Activated CD4-positive, alpha-beta T cell treated with anti-CD3 and anti-CD28 coated beads for 36 hours (primary cell): ENCODE measurements around the gene LENG1. TPM values are rescaled to one million over a fixed set of nuclear protein-coding genes. Genes with fewer than 3 reads are reported as not detected.

ENCODE experiments used
- ATAC-seq: fragments of 200-7000 bp; cut with Tn5 transposase; one replicate; pipeline ENCODE4 v1.10.0; 2021; ENCODE audit warnings: mild to moderate bottlenecking, moderate library complexity
- CTCF ChIA-PET: fragments of 350-600 bp; sonication (Branson Sonifier 250); formaldehyde crosslinking; loops from one replicate; lab custom pipeline; 2021; ENCODE audit warnings: antibody characterized with exemption; lab: Charles Lee
- POLR2A ChIA-PET: fragments of 350-600 bp; sonication (Branson Sonifier 250); formaldehyde crosslinking; loops from one replicate; lab custom pipeline; 2021; ENCODE audit warnings: antibody characterized with exemption, inconsistent platforms; lab: Charles Lee
- DNase-seq: peaks from one replicate; pipeline ENCODE4 v3.0.0-alpha.2; 2020
- H3K27ac Mint-ChIP-seq: one replicate; pipeline ENCODE4 v1.8.0; 2021; ENCODE audit warnings: mixed read lengths
- H3K27me3 Mint-ChIP-seq: one replicate; pipeline ENCODE4 v1.8.0; 2021; ENCODE audit warnings: mixed read lengths
- H3K36me3 Mint-ChIP-seq: one replicate; pipeline ENCODE4 v1.8.0; 2021; ENCODE audit warnings: low read depth, mixed read lengths
- H3K4me1 Mint-ChIP-seq: one replicate; pipeline ENCODE4 v1.8.0; 2021; ENCODE audit warnings: mixed read lengths
- H3K4me3 Mint-ChIP-seq: one replicate; pipeline ENCODE4 v1.8.0; 2021; ENCODE audit warnings: mild to moderate bottlenecking, moderate library complexity, mixed read lengths
- H3K9me3 Mint-ChIP-seq: one replicate; pipeline ENCODE4 v1.8.0; 2021; ENCODE audit warnings: low read depth, mixed read lengths
- intact Hi-C, 2 experiments: fragments of 100-400 bp; cut with DNase I in 1 of 2; cut with micrococcal nuclease in 1 of 2; formaldehyde crosslinking; loops; one replicate each; pipeline versions ENCODE4 v1.14.2 to v1.15.1; 2022 to 2024; cut with DNase I, micrococcal nuclease
- total RNA-seq, 2 experiments: library from RNA; stranded (reverse); gene quantifications; one replicate each; pipeline ENCODE4 v1.2.3, GENCODE V29; 2021

Gene LENG1
- total RNA-seq, 2 experiments from 2014 or later: 3.5 to 3.6 TPM

DNA sequence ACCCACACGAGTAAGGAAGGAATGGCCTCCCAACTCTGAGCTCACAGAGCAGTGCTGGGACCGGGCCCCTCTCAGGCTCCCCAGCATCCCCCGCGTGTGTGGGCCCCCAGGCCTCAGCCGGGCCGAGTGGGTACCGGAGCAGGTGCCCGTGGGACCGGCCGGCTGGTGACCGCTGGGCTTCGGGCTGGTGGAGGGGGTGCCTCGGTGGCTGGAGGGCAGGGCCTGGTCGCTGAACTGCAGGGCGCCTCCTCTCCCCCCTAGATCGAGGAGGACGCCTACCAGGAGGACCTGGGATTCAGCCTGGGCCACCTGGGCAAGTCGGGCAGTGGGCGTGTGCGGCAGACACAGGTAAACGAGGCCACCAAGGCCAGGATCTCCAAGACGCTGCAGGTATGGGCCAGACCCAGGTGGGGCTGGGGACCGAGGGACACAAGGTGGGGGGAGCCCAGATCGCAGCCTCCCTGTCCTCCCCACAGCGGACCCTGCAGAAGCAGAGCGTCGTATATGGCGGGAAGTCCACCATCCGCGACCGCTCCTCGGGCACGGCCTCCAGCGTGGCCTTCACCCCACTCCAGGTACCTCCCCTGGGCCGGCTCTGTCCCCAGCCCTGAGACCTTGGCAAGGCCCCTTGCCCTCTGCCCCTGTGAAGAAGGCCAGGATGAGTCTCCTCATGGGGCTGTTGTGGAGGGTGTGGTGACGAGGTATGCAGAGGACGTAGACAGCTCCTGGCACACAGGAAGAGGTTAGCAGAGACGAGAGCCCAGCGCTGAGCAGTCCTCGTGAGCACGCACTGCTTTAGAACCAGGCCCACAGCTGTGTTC, 30.5 kb downstream of the LENG1 start:
- ChIA-PET POLR2A (no interaction called here), CTCF (no interaction called here)
- ATAC-seq: no peak
- Mint-ChIP-seq H3K4me1 (no peaks in the 10 kb centered on the region), H3K36me3 (peaks cover 19% of the 10 kb centered on the region), H3K27ac (no peak overlapping the region), H3K27me3 (no peaks in the 10 kb centered on the region), H3K9me3 (no peaks in the 10 kb centered on the region), H3K4me3 (no peak overlapping the region)
- intact Hi-C loops: no loop called here
- no peak for DNase-seq

DNA sequence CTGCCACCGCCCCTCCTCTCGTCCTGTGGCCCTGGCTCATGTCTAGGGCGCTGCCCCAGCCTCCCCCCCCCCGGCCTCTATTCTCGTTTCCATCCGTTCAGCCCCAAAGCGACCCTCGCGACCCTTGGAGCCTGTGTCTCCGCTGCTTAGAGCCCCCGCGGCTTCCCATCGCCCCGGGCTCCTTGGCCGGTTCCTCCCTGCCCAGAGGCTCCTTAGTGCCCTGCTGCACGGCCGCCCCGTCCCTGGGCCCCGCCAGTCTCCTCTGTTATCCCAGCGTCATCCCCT, 31.1 kb downstream of the LENG1 start:
- intact Hi-C loops: no loop called here
- ATAC-seq: no peak
- Mint-ChIP-seq H3K9me3 (no peaks in the 10 kb centered on the region), H3K27me3 (no peaks in the 10 kb centered on the region), H3K4me1 (no peaks in the 10 kb centered on the region), H3K4me3 (no peak overlapping the region), H3K36me3 (peaks cover 20% of the 10 kb centered on the region), H3K27ac (no peak overlapping the region)
- DNase-seq: no peak
- ChIA-PET POLR2A (no interaction called here), CTCF (no interaction called here)

DNA sequence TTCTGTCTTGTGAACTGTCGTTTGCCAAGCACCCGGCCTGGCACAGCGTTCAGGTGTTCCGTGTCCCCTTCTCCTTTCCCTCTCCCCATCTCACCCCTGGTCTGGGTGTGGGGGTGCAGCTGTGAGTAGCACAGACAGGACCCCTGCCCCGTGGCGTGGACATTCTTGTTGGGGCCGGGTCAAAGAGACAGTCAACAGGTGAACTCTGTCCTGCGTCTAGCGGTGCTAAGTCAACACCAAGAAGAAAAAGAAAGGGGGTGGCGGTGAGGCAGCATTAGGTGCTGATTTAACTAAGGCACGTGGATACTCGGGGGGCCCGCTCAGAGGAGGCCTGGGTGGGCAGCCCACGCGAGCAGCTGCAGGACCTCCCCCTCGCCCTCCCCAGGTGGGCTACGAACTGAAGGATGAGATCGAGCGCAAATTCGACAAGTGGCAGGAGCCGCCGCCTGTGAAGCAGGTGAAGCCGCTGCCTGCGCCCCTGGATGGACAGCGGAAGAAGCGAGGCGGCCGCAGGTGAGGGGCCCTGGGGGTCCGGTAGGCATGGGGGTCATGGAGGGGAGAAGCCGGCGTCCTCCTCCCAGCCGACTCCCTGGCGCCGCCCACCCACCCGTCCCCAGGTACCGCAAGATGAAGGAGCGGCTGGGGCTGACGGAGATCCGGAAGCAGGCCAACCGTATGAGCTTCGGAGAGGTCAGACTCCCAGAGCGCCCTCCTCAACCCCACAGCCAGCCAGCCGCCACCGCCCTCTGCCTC, 31.7 kb downstream of the LENG1 start:
- no peaks in the 10 kb centered on the region for H3K4me1 Mint-ChIP-seq
- intact Hi-C loops: no loop called here
- H3K9me3 Mint-ChIP-seq: no peaks in the 10 kb centered on the region
- DNase-seq (no peak), ATAC-seq (no peak)
- ChIA-PET CTCF (no interaction called here), POLR2A (no interaction called here)
- peaks cover 22% of the 10 kb centered on the region for H3K36me3 Mint-ChIP-seq
- no peak overlapping the region for H3K4me3 Mint-ChIP-seq
- H3K27me3 Mint-ChIP-seq: no peaks in the 10 kb centered on the region
- no peak overlapping the region for H3K27ac Mint-ChIP-seq

DNA sequence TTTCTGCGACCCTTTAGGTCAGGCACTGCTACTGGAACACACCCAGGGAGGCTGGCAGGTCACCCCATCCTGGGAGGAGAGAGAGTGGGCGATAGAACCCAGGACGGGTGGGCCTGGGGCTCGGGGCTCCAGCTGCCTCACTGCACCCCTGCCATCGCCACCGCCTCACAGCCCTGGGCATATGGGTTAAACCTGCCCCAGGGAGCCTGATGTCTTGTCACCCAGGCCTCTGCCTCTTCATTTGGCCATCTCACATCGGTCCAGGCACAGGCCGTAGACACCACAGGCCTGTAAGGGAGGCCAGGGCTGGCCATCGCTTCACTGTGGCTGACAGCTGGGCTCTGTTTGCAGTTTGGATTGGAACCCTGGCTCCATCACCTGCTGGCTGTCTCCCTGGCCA, 33.8 kb downstream of the LENG1 start:
- no peaks in the 10 kb centered on the region for H3K27me3 Mint-ChIP-seq
- ChIA-PET POLR2A (no interaction called here), CTCF (no interaction called here)
- ATAC-seq (no peak), DNase-seq (no peak)
- no peak overlapping the region for H3K27ac Mint-ChIP-seq
- H3K4me1 Mint-ChIP-seq: no peaks in the 10 kb centered on the region
- H3K36me3 Mint-ChIP-seq: peaks cover 37% of the 10 kb centered on the region
- no peak overlapping the region for H3K4me3 Mint-ChIP-seq
- H3K9me3 Mint-ChIP-seq: no peaks in the 10 kb centered on the region
- intact Hi-C loops: no loop called here

DNA sequence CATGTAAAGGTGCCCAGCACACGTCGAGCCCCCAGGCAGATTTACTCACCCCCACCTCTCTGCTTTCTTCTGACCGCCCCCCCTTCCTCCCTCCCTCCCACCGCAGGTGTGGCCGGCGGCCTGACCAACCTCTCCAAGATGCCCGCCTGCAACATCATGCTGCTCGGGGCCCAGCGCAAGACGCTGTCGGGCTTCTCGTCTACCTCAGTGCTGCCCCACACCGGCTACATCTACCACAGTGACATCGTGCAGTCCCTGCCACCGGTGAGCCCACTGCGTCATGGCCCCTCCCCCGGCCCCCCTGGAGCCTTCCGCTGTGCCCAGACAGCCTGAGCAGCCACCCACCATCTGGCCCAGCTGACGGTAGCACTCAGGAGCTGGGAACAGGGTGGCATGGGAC, 35.1 kb downstream of the LENG1 start:
- POLR2A ChIA-PET: no interaction called here
- Mint-ChIP-seq H3K9me3 (no peaks in the 10 kb centered on the region), H3K27ac (no peak overlapping the region), H3K27me3 (no peaks in the 10 kb centered on the region), H3K36me3 (peaks cover 45% of the 10 kb centered on the region), H3K4me1 (no peaks in the 10 kb centered on the region), H3K4me3 (no peak overlapping the region)
- no peak for ATAC-seq
- no peak for DNase-seq
- intact Hi-C loops: no loop called here
- CTCF ChIA-PET: interaction anchor here (1.0 kb wide), 1 partner anchor 252 kb away, joined by 3 read pairs; no protein-coding TSS in a partner anchor

DNA sequence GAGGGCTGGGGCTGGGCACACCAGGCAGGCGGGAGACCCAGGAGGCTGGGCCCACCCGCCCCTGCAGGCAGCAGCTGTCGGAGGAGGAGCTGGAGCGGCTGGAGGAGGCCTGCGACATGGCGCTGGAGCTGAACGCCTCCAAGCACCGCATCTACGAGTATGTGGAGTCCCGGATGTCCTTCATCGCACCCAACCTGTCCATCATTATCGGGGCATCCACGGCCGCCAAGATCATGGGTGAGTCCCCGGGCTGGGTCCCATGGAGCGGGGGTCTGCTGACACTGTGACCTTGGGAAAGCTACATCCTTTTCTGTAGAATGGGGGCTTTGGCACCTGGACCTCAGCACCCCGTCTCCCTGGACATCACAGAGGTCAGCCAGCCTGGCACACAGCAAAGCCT, 35.8 kb downstream of the LENG1 start:
- Mint-ChIP-seq H3K27me3 (no peaks in the 10 kb centered on the region), H3K4me3 (no peak overlapping the region), H3K27ac (no peak overlapping the region), H3K4me1 (no peaks in the 10 kb centered on the region), H3K9me3 (no peaks in the 10 kb centered on the region), H3K36me3 (peaks cover 48% of the 10 kb centered on the region)
- ChIA-PET CTCF (interaction anchor here (0.7 to 1.0 kb wide), 2 partner anchors 10 to 253 kb away, joined by 3 read pairs; no protein-coding TSS in a partner anchor), POLR2A (interaction anchor here (0.8 kb wide), 1 partner anchor 13 kb away, joined by 3 read pairs; no protein-coding TSS in a partner anchor)
- intact Hi-C loops: no loop called here
- no peak for DNase-seq
- no peak for ATAC-seq

DNA sequence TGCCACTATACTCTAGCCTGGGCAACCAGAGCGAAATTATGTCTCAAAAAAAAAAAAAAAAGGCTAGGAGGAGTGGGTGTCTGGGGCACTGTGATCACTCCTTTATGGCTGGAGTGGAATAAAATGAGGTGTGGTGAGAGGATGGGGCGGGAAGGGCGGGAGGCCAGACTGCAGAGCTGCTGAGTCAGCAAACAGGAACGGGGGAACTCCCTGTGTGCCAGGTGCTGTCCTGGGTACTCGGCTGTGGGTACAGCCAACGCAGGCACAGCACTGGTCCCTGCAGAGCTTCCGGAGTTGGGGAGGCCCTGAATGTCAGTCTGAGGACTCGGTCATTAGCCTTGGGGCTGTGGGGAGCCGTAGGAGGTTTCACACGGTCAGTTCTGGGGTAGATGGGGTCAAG, 38.3 kb downstream of the LENG1 start:
- Mint-ChIP-seq H3K27me3 (no peaks in the 10 kb centered on the region), H3K9me3 (no peaks in the 10 kb centered on the region), H3K4me3 (no peak overlapping the region), H3K27ac (no peak overlapping the region), H3K4me1 (peaks cover 14% of the 10 kb centered on the region), H3K36me3 (peaks cover 49% of the 10 kb centered on the region)
- DNase-seq (no peak), ATAC-seq (no peak)
- intact Hi-C loops: no loop called here
- ChIA-PET POLR2A (no interaction called here), CTCF (no interaction called here)

DNA sequence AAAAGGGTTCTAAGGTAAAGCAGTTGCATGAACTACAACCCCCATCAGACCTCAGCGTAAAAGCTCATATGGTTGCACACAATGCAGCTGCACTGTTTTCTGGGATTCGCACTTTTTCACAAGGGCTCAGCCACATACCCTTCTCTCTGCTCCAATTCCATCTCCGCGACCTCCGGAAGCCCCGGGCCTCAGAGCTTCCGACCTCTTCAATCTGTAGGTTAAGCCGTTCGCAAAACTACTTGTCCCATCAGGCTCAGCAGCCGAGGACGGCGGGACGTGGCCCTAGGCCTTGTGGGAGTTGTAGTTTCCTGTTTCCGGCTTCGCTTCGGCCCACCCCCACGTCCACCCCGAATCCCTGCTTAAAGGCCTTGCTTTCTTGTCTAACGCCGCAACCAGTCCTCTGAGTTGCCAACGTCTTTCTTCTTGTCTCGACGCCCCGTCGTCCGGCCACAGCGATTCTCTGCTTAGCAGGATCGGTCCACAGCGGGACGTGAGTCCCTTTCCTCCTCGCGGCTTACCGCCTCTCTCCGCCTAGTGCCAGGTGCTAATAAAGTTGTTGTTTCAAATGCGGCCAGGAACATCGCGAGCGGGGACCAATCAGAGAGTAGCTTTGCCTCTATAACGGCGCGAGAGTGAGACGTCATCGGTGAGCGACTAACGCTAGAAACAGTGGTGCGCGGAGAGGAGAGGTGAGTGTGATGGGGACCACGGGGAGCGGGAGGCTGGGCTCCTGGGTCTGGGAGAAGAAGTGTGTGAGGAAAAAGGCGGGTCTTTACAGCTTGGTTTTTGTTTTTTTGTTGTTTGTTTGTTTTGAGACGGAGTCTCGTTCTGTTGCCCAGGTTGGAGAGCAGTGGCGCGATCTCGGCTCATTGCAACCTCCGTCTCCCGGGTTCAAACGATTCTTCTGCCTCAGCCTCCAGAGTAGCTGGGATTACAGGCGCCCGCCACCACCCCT, 44.1 kb downstream of the LENG1 start, which contains the start of the genes PRPF31 and TFPT:
Gene PRPF31 (plus strand): TSS at position 646 of the 955 bp plus-strand sequence. CDS start 2,525 bp downstream, outside the sequence.
Gene TFPT (minus strand): TSS at position 549 of the 955 bp plus-strand sequence. CDS start 388 bp downstream, at position 161.
- ATAC-seq (peak; percentile 94), DNase-seq (peak; percentile 97)
- Mint-ChIP-seq H3K4me1 (peaks cover 25% of the 10 kb centered on the region), H3K4me3 (peak within 1 kb of the TSS; percentile 83), H3K9me3 (no peaks in the 10 kb centered on the region), H3K27ac (peak within 1 kb of the TSS; percentile 96), H3K36me3 (peaks cover 43% of the 10 kb centered on the region), H3K27me3 (no peaks in the 10 kb centered on the region)
- intact Hi-C loops: loop anchor here (1.0 to 5.0 kb wide), 12 partner anchors 13 to 1013 kb away; partner anchors contain the start of genes CNOT3 (in 2 of the 2), LENG1 (in 2 of the 2), NDUFA3 (in 2 of the 2) and LENG8 (in 1 of the 2)
- ChIA-PET CTCF (interaction anchor here (1.0 to 1.4 kb wide), 4 partner anchors 13 to 74 kb away, joined by 3 to 4 read pairs (median 4); partner anchors contain the start of genes CNOT3, MBOAT7 and NDUFA3), POLR2A (interaction anchor here (0.7 to 3.5 kb wide), 8 partner anchors 12 to 348 kb away, joined by 3 to 32 read pairs (median 8); partner anchors contain the start of genes CNOT3, LENG9, MBOAT7 and NDUFA3)

DNA sequence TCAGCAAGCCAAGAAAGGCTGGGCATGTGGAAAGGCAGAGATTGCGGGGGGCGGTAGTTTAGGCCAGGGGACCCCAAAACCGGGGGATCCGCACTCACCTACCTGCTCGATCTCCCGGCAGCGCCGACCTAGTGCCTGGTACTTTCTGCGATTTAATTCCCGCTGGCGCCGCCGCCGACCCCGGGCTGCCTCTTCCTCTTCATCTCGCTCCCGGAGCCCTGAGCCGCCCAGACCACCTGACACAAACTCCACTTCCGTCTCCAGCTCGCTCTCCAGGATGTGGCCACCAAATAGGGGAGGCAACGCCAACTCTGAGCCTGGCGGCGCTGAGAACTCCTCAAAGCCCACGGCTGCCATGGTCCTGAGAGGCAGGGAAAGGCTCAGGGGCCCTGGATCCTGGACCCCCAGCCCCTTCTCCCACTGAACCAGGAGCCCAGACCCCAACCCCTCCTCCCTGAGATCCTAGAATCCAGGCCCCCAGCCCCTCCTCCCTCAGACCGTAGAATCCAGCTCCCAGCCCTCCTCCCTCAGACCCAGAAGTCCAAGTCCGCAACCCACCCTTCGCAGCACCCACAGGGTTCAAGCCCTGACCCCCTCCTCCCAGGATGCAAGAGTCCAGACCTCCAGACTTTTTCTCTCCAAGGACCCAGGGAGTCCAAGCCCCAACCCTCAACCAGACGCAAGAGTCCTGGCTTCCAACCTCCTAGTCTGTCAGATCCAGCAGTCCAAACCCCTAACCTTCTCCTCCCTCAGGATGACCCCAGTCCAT, 45.0 kb downstream of the LENG1 start:
- DNase-seq (peak; percentile 76), ATAC-seq (peak; percentile 55)
- Mint-ChIP-seq H3K9me3 (no peaks in the 10 kb centered on the region), H3K4me1 (peaks cover 25% of the 10 kb centered on the region), H3K27ac (peak overlapping the region; percentile 96), H3K27me3 (no peaks in the 10 kb centered on the region), H3K36me3 (peaks cover 44% of the 10 kb centered on the region), H3K4me3 (peak overlapping the region; percentile 83)
- intact Hi-C loops: loop anchor here (1.0 to 5.0 kb wide), 12 partner anchors 12 to 1012 kb away; partner anchors contain the start of genes CNOT3 (in 2 of the 2), LENG1 (in 2 of the 2), NDUFA3 (in 2 of the 2) and LENG8 (in 1 of the 2)
- CTCF ChIA-PET: interaction anchor here (0.6 to 1.4 kb wide), 3 partner anchors 12 to 1347 kb away, joined by 4 read pairs; partner anchors contain the start of genes CNOT3 and NDUFA3
- POLR2A ChIA-PET: interaction anchor here (1.0 to 3.5 kb wide), 5 partner anchors 11 to 349 kb away, joined by 3 to 32 read pairs (median 9); partner anchors contain the start of genes CNOT3, LENG9, MBOAT7 and NDUFA3

DNA sequence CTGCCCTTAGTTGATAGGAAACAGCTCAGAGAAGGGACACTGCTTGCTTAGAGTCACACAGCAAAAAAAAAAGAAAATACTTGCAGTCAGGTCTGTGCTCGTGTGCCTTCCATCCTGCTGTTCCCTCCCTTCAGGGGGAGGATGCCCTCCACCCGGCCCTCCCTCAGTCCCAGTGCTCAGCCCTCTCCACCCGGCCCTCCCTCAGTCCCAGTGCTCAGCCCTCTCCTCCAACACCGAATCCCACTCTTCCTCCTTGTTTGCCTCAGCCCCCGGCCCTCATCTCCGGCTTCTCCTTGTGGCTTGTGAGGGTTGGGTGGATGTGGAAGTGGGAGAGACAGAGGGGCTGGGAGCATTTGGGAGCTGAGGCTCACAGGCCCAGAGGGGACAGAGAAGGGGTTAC, 49.9 kb downstream of the LENG1 start:
- no peaks in the 10 kb centered on the region for H3K27me3 Mint-ChIP-seq
- ChIA-PET POLR2A (no interaction called here), CTCF (no interaction called here)
- H3K27ac Mint-ChIP-seq: no peak overlapping the region
- no peak for DNase-seq
- H3K4me3 Mint-ChIP-seq: no peak overlapping the region
- intact Hi-C loops: no loop called here
- peaks cover 47% of the 10 kb centered on the region for H3K36me3 Mint-ChIP-seq
- H3K9me3 Mint-ChIP-seq: no peaks in the 10 kb centered on the region
- no peak for ATAC-seq
- peaks cover 16% of the 10 kb centered on the region for H3K4me1 Mint-ChIP-seq
